GM19099 (cell line): ENCODE data around the gene ITGA8.

Experiments
- POLR2A ChIP-seq: IDR thresholded peaks from 3 replicates; pipeline ENCODE4 v1.6.1; 2011; ENCODE audit warnings: low read depth; ENCODE audit not compliant: insufficient read length; ENCODE audit errors: extremely low read depth

The ITGA8 gene

DNA sequence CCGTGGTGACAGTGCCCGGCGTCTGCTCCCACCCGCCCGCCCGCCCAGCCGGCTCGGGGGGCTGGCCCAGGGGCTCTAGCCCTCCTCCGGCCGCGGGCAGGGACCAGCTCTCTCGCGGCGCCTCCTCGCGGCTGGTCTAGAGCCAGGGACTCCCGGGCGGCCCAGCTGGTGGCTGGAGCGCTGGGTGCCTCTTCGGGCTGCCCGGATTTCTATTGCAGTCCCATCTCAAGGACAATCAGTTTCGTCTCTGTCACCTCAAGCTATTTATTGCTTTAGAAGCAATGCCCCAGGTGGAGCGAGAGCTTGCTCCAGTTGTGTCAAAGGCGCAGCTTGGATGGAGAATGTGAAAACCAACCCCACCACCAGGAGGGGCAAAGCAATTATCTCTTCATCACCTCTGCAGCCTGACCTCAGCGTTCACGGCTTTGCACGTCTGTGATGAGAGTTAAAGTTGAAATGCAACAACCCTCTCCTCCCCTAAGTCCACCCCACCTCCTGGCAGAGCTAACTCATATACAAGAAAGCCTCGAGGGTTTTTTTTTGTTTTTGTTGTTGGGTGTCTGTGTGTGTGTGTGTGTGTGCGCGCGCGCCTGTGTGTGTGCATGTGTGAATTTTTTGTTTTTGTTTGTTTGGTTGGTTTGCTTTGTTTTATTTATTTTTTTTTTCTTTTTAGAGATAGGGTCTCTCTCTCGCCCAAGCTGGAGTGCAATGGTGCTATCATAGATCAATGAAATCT lies at the start of gene ITGA8:
Gene ITGA8, minus strand, starts transcription at position 24 of the 736 bp plus-strand sequence. CDS start 151 bp downstream, outside the sequence.
- no peak for TF ChIP-seq POLR2A

DNA sequence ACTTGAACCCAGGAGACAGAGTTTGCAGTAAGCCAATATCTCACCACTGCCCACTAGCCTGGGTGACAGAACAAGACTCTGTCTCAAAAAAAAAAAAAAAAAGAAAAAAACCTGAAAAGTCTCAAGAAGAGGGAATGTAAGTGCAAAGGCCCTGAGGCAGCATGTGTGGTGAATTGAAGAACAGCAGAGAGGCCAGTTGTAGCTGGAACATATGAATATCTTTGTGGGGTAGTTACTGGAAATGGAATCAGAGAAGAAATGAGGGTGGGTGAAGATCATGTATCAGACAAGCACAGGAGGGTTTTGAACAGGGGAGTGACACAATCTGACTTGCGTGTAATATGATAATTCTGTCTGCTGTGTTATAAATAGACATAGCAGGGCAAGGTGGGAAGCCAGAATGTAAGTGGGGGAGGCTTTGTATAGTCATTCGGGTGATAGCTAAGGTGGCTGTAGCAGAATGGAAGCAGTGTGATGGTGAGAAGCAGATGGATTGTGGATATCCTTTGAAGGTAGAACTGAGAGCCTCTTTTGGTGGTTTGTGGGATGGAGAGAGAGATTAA lies 45.3 kb upstream of the ITGA8 start:
- no peak for TF ChIP-seq POLR2A

DNA sequence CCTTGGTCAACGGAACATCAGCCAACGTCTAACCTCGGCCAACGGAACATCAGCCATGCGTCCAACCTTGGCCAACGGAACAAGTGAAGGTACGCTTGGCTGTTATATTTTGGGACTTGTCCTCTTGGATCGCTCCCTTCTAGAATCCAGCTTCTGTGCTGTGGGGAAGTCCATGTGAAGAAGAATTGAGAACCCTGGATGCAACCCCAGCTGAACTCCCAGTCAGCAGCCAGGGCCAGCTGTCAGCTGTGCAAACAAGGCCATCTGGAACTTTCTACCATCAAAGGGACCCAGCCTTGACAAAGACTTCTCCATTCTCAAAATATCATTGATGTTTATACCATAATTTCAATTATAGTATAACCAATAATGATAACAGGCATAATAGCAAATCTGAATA lies 43.3 kb upstream of the ITGA8 start:
- no peak for TF ChIP-seq POLR2A

DNA sequence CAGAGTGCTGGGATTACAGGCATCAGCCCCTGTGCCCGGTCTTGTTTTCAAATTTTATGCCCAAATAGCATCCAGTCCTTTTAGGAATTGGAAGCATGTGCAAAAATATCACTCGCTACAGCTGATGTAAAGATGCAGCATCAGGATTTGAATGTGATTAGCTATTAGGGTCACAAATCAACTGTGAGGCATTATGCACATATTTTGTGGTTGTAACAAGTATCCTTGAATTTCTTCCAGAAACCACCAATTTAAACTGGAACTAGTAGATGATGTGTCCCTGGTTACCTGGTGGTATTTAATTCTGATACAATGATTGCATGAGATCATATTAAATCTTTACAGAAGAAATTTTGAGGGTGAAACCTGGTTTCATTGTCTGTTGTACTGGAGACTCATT lies 41.0 kb upstream of the ITGA8 start:
- no peak for TF ChIP-seq POLR2A

DNA sequence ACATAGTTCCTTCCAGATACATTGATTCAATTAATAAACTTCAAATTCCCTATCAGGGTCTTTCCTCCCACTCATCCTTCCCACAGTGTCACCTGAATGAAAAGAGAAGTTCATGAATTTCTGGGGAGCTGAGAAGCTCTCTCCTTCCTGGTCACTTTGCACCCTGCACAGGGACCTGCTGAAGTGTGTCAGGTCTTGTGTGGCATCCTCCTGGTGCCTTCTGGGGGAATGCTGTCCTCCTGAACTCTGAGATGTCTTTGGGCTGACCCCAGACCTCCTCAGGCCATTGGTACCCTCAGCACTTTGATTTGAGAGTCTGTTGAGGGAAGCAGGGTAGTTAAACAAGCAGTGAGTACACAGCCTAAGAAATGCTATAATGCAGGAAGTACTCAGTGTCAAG lies 39.5 kb upstream of the ITGA8 start:
- TF ChIP-seq POLR2A: no peak

DNA sequence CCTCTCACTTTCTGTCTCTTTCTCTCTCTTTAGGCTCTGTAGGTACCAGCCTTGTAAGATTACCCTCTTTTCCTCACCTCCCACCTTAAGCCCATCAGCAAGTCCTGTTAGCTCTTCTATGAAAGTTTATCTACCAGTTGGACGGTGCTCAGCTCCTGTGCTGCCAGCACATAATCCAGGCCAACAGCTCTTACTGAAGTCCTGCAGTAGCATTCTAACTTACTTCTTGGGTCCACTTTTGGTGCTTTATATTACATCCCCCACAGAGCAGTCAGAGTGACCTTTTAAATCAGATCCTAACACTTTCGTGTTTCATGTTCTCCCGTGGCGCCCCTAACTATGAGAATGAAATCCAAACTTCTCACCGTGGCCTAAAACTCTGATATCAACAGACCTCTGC lies 38.9 kb upstream of the ITGA8 start:
- no peak for TF ChIP-seq POLR2A

DNA sequence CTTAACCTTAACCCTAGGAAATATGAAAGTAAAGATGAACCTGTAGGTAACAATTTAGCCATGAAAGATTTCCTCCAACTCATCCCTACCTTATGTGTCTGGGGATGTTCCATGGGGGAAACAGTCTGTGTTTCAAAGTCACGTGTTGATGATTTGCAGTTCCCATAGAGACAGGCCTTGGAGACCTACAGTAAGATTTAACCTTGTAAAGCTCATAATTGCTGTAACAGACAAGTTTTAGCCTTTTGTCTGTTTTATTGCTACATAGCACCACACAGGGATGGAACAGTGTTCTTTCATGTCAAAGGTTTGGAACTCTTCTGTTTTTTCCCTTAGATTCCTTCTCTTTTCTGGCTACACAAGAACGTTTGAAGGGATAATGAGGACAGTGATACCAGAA lies 35.2 kb upstream of the ITGA8 start:
- no peak for TF ChIP-seq POLR2A

DNA sequence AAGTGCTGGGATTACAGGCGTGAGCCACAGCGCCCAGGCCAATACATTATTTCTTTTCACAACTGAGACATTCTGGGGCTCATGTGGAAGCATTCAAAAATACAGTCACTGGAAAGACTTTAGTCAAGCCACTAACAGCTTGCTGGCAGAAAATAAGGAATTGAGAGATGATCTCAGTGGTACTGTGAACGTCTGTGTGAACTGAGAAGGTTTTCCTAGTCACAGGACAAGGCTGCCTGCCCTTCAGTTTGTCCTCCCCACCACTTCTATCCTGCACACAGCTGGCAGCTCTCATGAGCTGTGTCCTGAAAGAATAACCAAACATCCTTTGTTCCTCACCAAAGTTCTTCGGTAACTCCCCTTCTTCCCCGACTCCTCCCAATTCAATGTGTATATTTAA lies 31.3 kb upstream of the ITGA8 start:
- no peak for TF ChIP-seq POLR2A

DNA sequence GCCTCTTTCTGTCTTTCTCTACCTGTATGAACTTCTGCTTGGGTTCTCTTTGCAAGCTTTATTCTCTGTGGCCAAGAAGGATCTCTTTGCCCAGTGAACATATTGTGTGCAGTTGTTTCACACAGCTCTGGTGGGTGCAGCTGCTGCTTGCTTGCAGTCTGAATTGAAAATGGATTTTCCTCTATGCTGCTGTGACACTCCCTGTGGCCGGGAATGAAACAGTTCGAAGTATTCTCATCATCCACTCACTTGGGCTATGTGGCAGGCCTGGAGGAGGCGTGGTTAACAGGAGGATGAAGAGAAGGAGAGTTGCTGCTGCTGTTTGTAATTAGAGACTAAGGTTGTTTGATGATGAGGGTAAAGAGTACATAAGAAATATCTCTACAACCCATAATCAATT lies 28.4 kb upstream of the ITGA8 start:
- no peak for TF ChIP-seq POLR2A

DNA sequence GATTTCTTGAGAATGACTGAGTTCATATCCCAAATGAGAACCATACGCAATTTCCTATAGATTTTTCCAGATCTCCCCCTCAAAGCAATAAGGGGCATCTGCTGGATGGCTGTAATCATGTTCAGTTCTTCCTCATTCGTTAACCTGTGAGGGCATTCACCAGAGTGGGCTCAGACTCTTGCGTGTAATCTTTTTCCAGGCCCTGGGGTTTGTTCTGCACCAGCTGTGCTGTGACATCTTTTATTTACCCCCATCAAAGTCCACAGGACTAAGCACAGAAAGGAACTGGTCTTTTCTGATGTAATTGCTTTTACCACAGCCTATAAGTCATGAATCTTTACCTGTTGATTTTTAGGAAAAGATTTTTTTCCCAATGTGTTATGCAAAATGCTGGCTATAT lies 27.9 kb upstream of the ITGA8 start:
- no peak for TF ChIP-seq POLR2A

DNA sequence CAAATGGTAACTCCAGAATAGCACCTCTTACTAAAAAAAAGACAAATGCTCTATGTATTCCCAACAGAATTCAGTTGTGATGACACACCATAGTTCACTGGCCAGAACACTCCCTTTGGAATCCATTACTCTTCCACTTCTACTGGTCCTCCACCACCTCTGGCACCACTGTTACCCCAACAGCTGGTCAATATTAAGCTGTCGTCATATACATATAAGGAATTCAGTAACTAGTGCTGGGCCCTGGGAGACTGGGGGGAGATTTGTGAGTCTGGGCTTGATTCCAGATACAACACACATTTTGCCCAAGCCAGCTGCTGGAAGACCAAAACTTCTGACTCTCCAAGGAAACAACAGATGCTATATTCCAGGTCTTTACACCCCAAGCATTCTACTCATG lies 26.0 kb upstream of the ITGA8 start:
- no peak for TF ChIP-seq POLR2A

DNA sequence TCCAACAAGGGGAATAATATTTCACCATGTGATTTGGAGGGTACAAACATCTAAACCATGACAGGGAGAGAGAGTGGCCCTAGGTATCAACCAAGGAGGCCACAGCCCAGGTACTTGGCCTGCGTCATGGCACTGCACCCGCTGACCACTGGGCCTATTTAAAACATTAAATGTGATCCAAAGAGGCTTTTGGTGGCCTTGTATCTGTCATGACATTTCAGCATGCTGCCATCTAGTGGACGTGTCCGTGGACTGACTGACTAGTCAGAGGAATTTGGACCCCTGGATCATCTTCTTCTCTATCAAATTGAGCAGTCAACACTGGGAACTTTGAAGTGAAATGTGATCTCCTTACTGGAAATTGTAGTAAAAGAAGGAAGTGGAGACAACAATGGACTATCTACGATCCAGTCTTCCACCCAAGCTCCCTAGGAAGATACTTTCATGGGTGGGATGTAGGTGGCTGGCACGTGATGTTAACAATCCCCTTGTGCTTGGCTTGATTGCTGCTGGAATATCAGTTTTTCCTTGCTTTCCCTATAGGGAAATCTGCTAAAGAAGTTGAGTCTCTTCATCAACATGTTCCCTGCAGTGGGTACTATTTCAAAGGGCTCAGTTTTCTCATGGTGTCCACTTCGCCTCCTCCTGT lies 24.6 kb upstream of the ITGA8 start:
- TF ChIP-seq POLR2A: no peak

DNA sequence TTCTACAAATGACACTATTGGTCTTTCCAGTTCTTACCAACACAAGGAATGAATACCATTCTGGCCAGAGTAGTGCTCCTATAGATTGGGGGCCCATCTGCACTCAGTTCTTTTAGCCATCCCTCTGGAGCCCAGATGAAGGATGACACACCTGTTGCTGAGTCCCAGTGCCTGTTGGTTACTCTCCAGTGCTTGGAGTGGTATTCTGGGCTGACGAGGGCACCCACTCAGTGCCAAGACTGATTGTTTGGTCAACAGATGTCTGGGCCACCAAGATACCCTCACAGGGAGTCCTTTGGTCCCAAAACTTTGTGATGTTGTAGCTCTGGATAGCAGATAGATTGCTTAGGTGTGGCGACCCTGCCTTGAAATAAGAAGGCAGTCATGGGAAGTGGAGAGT lies 23.7 kb upstream of the ITGA8 start:
- no peak for TF ChIP-seq POLR2A

DNA sequence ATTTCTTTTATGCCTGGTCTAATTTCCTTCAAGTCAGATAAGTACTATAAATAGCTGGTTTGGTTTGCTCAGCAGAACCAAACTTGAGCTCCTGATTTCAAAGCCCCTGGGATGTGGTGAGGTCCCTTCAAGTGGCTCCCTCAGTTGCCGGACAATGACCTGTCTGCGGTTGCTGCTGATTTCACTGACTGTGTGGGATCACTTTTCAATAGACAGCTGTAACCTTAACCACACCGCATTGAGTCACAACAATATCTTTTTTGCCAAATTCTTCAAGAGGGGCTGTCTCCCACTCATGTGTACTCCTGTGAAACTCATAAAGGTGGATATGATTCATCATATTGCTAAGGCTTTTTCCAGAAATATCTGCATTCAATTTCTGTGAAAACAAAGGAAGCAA lies 23.1 kb upstream of the ITGA8 start:
- no peak for TF ChIP-seq POLR2A

DNA sequence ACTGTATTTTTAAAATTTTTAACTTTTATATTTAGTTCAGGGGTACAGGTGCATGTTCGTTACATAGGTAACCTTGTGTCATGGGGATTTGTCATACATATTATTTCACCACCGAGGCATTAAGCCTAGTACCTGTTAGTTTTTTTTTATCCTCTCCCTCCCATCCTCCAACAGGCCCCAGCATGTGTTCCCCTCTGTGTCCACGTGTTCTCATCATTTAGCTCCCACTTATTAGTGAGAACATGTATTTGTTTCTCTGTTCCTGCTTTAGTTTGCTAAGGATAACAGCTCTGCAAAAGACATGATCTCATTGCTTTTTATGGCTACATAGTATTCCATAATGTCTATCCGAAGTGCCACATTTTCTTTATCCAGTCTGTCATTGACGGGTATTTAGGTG lies 22.4 kb upstream of the ITGA8 start:
- no peak for TF ChIP-seq POLR2A

DNA sequence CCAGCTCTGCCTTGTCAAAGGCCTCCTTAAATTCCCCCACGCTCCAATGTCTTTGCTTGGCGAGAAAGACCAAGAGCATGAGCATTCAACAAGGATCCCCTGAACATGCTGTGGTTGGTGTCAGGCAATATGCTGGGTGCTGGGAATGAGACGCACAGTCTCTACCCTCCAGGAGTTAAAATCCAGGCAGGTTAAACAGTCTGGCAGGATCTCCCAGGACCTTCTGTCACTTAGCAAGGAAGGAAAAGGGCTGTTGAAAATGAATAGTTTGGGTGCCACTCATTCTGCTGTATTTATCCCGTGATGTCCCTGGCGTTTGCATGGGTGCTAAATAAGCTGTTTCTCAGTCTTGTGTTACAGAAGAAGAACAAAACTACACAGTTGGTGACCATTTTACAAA lies 21.9 kb upstream of the ITGA8 start:
- TF ChIP-seq POLR2A: no peak
